SK-N-DZ (cell line): ENCODE measurements around the gene CNTNAP5.
"Not testable (repeated sequence)": the region's sequence is repeated elsewhere in the genome, so short reads cannot be mapped to it uniquely, and the experiment has no call there.

ENCODE experiments used
- DNase-seq: peaks from one replicate; pipeline ENCODE4 v3.0.0-alpha.2; 2015; ENCODE audit warnings: low spot score

Gene CNTNAP5

GRCh38 chr2:124319577-124319976, 294.5 kb downstream of the CNTNAP5 start:
- DNase-seq: no peak

DNA sequence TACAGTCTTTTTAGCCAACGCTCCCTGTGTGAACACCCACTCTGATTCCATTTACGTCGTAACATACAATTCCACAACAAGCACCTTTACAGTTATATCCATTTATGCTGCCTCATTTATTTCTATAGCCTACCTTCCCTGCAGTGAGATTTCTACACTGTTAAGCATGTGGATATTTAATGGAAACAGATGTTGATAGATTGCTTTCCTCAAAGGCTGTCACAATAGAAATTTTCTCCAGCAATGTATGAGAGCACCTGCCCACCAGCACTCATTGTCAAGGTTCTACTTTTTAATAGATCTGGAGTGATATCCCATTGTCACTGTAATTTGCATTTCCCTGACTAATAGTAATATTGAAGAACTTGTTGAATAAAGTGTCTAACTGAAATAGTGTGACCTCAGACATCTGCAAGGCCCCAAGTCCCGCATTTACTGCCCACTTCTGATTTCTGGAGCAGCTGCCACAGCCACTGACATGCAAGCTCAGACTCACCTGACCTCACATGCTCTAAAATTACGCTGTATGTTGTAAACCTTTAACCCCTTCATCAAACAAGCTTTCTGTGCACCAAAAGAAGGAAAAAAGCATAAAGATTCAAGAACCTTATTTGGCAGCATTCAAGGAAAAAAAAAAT, 295.1 kb downstream of the CNTNAP5 start:
- DNase-seq: no peak

DNA sequence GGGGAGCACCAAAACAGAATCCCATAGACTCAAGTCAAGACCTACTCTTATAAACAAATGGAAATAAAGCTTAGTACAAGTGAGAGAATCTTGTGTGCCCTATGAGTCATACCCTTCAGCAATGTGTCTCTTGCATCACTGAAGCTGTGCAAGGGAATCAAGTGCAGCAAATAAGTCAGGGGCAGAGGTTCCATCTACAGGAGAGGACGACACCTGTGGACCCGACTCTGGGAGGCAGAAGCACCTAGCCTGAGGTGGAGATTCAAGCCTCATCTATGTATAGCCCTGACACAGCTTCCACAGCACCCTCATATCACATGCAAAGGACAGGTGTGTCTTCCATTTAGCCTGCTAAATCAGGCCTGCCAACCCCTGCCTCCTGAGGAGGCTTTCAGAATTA, 298.2 kb downstream of the CNTNAP5 start:
- DNase-seq: no peak

DNA sequence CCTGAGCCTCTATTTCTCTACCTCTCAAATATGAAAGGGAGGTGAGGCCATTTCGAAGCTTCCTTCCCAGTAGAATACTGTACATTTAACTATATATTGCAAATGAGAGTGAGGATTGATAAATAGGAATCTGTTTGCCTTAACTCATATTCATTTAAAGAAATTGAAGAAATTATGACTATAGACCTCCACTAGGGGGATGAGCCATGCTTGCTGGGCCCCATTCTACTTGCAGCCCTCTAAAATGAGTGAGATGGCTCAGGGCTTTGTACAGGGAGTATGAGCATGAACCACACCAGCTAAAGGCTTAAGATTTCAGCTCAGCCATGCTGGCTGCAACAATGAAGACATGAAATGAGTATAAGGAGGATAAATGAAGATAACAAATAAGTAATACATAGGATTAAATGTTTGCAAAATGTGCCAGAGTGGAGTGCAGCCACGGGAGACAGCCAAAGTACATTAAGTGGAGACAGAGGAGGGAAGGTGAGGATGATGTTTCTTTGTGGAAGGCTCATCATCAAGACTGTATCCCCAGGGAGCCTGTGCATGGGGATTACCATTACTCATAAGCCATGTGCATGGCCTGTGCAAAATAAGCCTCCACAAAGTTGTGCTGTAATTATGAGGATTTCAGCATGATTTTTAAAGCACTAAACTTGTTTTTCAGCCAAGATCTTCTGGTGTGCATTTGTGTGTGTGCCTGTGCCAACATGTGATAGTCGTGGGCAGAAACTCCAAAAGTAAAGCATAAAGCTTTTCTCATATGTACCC, 300.8 kb downstream of the CNTNAP5 start:
- DNase-seq: peak; percentile 28

GRCh38 chr2:124327303-124327702, 302.2 kb downstream of the CNTNAP5 start:
- no peak for DNase-seq

DNA sequence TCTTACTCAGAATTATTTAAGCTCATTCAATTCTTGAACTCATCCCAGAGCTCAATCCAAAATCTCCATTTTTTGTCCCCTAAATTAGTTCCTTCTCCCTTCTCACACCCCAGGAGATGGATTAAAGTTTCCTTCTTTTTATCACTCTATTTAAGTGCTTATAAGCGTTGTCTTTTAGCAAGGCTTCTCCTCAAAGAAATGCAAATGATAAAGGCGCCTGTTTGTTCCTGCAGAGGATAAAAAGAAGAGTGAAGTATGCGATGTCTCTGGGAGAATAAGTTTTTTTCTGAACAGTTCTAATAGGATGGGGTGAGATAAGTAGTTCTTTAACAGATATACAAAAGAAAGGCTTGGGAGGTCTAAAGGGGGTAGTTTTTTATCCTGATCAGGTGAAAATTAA, 303.3 kb downstream of the CNTNAP5 start:
- DNase-seq: no peak

DNA sequence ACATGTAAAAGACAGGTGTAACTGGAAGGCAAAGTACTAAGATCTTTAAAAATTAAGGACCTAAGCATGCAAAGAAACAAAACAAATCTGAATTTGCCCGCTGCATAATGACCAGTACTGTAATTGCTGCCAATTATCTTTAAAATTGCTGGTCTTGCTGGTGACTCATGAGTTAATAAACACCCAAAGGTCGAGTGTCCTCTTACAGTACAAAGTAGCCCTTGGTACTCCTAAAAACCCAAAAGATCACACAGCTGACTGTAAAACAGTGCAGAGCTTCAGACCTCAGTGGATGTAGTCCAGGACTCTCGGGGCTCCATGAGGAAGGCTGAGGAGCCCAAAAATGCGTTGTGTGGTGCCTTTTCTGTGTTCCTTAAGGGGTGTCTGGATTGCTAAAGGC, 308.7 kb downstream of the CNTNAP5 start:
- no peak for DNase-seq

- no peak for DNase-seq
Measured at GRCh38 chr2:124335058-124335457, 310.0 kb downstream of the CNTNAP5 start.

GRCh38 chr2:124339709-124340108, 314.6 kb downstream of the CNTNAP5 start:
- no peak for DNase-seq

GRCh38 chr2:124343827-124344498, 318.9 kb downstream of the CNTNAP5 start:
- DNase-seq: no peak

- DNase-seq: no peak
Measured at GRCh38 chr2:124347209-124347608, 322.1 kb downstream of the CNTNAP5 start.

DNA sequence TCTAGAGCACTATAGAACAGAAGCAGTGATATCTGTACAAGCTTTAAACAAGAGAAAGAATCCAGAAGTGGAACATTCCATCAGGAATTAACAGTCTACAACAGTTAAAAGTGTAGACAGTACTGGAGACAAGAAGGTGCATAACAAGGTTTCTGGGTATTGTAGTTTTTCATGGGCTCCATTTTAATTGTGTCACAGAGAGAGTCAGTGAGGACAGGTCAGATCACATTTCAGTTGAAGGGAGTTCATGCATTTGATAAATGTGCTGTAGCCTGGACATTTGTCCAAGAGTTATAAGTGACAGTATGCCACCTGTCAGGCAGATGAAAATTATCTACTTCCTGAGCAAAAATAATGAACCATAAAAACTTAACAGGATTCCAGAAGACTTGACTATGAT, 328.6 kb downstream of the CNTNAP5 start:
- DNase-seq: peak; percentile 38

DNA sequence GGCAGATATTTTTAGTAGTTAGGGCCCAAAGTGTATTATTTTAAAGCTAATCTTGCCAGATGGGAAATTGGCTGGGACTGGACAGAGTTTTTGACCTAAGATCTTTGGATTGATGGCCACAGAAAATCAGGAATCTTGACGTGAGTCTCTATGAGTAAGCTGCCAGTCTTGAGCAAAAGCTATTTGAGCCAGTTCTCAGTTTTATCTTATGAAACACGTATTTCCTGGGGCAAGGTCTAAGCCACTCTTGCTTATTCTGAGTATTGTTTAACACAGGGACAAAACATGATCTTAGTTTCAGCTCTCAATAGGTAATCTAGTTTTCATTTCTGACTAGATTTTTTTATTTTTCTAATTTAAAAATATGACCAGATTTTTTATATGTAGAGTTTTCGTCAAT, 329.4 kb downstream of the CNTNAP5 start:
- DNase-seq: no peak

DNA sequence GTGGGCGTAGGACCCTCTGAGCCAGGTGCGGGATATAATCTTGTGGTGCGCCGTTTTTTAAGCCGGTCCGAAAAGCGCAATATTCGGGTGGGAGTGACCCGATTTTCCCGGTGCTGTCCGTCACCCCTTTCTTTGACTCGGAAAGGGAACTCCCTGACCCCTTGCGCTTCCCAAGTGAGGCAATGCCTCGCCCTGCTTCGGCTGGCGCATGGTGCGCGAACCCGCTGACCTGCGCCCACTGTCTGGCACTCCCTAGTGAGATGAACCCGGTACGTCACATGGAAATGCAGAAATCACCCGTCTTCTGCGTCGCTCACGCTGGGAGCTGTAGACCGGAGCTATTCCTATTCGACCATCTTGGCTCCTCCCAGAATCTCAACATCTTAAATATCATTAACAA, 336.9 kb downstream of the CNTNAP5 start:
- DNase-seq: not testable (repeated sequence)

GRCh38 chr2:124369181-124369580, 344.1 kb downstream of the CNTNAP5 start:
- no peak for DNase-seq

DNA sequence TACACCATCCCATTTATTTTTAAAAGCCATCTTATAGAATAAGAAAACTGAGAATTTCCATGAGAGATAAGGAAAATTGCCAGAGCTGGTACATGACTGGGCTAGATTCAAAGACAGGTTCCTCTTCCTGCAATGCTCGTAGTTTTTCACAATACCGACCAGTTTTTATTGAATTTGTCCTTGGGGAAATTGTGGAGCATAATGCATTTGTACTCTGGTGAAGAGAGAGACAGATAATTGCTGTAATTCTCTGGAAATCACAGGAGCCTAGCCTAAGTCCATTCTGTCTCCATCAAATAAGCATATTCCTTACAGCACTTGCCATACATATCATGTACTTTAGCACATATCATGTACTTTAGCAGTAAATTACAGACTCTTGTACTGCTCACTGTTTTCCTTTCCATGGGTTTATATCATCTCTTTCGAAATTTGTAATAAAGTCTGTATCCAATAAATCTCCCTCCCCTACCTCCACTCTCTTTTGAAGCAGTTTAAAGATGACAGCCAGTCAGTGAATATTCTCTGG, 355.2 kb downstream of the CNTNAP5 start:
- DNase-seq: no peak

- no peak for DNase-seq
Measured at GRCh38 chr2:124382067-124382618, 357.1 kb downstream of the CNTNAP5 start.

DNA sequence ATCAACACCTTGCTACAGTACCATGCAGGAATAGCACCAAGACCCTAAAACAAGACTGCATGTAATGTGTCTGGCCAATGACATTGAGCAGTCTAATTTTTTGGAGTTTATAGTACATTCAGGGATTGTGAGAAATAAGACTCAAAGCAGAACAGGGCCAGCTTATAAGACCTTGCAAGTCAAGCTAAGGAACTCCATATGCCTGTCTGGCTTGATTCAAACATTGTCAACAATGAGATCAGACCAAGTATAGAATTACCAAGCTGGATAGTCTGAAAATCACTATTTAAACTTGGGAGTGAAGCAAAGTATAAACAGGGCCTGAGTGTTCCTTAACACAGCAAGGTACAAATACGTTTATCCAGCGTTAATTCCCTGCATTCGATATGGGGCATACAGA, 370.9 kb downstream of the CNTNAP5 start:
- no peak for DNase-seq

GRCh38 chr2:124402274-124402673, 377.2 kb downstream of the CNTNAP5 start:
- no peak for DNase-seq

DNA sequence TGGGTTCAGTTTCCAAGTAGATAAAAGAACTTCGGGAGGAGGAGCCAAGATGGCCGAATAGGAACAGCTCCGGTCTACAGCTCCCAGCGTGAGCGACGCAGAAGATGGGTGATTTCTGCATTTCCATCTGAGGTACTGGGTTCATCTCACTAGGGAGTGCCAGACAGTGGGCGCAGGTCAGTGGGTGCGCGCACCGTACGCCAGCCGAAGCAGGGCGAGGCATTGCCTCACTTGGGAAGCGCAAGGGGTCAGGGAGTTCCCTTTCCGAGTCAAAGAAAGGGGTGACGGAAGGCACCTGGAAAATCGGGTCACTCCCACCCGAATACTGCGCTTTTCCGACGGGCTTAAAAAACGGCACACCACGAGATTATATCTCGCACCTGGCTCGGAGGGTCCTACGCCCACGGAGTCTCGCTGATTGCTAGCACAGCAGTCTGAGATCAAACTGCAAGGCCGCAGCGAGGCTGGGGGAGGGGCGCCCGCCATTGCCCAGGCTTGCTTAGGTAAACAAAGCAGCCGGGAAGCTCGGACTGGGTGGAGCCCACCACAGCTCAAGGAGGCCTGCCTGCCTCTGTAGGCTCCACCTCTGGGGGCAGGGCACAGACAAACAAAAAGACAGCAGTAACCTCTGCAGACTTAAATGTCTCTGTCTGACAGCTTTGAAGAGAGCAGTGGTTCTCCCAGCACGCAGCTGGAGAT, 382.9 kb downstream of the CNTNAP5 start:
- DNase-seq: not testable (repeated sequence)

GRCh38 chr2:124424074-124424473, 399.0 kb downstream of the CNTNAP5 start:
- no peak for DNase-seq

DNA sequence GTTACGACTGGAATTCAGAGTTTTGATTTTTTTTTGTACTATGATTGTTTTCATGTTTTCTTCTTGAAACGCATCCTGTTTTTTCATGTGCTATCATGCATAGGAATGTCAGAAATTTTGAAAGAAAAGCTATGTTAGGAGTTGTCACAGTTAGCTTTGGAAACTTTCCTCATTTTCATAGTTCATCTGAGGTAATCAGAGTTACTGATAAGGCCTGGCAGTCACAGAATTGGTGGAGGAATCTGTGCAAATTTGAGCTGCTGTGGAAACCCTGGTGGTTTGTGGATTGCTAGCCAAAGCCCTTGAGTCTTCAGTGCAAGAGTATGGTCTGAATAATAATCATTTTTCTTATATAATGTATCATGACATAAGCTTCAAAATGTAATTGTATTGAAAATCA, 401.0 kb downstream of the CNTNAP5 start:
- no peak for DNase-seq
